ENCODE results near the gene LIMD2. TPM values are rescaled to one million over a fixed set of nuclear protein-coding genes. Genes with fewer than 3 reads are reported as not detected.

The LIMD2 gene
- total RNA-seq, 5 donors from 2014 or later (not counting 1 experiment from before 2014, with no cell fraction given) = 534 to 851 (median 767) TPM

DNA sequence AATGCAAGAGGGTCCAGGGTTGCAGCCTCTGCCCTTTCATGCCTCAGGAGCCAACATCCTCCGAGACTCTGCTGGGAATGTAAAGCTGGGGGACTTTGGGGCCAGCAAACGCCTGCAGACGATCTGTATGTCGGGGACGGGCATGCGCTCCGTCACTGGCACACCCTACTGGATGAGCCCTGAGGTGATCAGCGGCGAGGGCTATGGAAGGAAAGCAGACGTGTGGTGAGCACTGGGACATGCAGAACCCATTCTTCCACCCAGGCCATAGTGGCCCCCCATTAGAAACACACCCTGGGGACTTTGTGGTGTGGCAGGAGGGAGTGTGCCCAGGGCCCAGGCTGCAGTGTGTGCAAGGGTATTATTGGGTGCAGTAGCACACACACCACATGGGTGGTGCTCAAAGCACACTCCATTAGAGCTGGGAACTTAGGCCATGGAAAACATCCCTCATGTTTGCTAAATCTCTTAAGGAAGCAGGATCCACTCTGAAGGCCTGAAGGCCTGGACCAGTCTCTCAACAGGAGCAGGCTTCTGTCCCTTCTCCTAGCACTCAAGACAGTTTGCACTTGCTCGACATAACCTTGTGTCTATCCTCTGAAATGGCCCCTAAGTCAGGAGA lies 7.6 kb downstream of the LIMD2 start:
- POLR2A ChIA-PET = interaction anchor here in 1 of 2 donors (1.8 kb wide), 1 partner anchor 11 kb away, joined by 7 read pairs; no protein-coding TSS in a partner anchor
- peaks cover 30 to 45% of the 10 kb centered on the region in 2 experiments for H3K4me1 ChIP-seq (ENCODE audit: control insufficient read depth in 1 of 2, extremely low read depth in 1 of 2, insufficient read depth in 2 of 2, low read length in 2 of 2)

GRCh38 chr17:63689479-63689878 lies 10.4 kb downstream of the LIMD2 start:
- POLR2A ChIA-PET = no interaction called here
- Mint-ChIP-seq H3K27me3 (no peaks in the 10 kb centered on the region), H3K4me3 (no peak overlapping the region), H3K36me3 (peaks cover 48% of the 10 kb centered on the region), H3K27ac (no peak overlapping the region), H3K9me3 (no peaks in the 10 kb centered on the region), H3K4me1 (peaks cover 20 to 24% (median 23%) of the 10 kb centered on the region in 3 donors)
- CTCF ChIA-PET = interaction anchor here (0.5 to 1.0 kb wide), 2 partner anchors 21 to 80 kb away, joined by 3 to 7 read pairs; no protein-coding TSS in a partner anchor
- DNase-seq (no peak), ATAC-seq (replicated peaks in 1 of 4) (no peak)
- Histone ChIP-seq H3K27ac (ENCODE audit: low read length) (no peak overlapping the region), H3K4me1 (ENCODE audit: control insufficient read depth in 1 of 2, extremely low read depth in 1 of 2, insufficient read depth in 2 of 2, low read length in 2 of 2) (peaks cover 4 to 17% of the 10 kb centered on the region in 2 experiments), H3K9me3 (no peaks in the 10 kb centered on the region), H3K4me3 (ENCODE audit: control insufficient read depth in 1 of 2, extremely low read depth in 1 of 2, low read length in 1 of 2) (no peak overlapping the region), H3K27me3 (replicated peaks in 1 of 2; ENCODE audit: control insufficient read depth in 2 of 2, extremely low read depth in 1 of 2, insufficient read depth in 2 of 2, low read length in 1 of 2) (no peaks in the 10 kb centered on the region), H3K36me3 (ENCODE audit: control insufficient read depth in 2 of 2, extremely low read depth in 1 of 2, insufficient read depth in 1 of 2, low read length in 1 of 2) (peaks cover 18 to 84% of the 10 kb centered on the region in 2 donors)
- WGBS (ENCODE audit: insufficient coverage) = 97% methylated on average over 13 of the region's 14 CpGs

More for the DNA sequence above, 7.6 kb downstream of the LIMD2 start:
- no peak overlapping the region for H3K27ac ChIP-seq (ENCODE audit: low read length)
- ATAC-seq (replicated peaks in 1 of 4) = no peak
- Mint-ChIP-seq H3K4me1 (peaks cover 48 to 52% (median 51%) of the 10 kb centered on the region in 3 donors), H3K27me3 (no peaks in the 10 kb centered on the region), H3K27ac (peak overlapping the region; percentile 85 to 99), H3K4me3 (no peak overlapping the region), H3K9me3 (no peaks in the 10 kb centered on the region), H3K36me3 (peaks cover 51% of the 10 kb centered on the region)
- no peaks in the 10 kb centered on the region for H3K27me3 ChIP-seq (replicated peaks in 1 of 2; ENCODE audit: control insufficient read depth in 2 of 2, extremely low read depth in 1 of 2, insufficient read depth in 2 of 2, low read length in 1 of 2)
- H3K4me3 ChIP-seq (ENCODE audit: control insufficient read depth in 1 of 2, extremely low read depth in 1 of 2, low read length in 1 of 2) = no peak overlapping the region
- CTCF ChIA-PET = interaction anchor here in 1 of 2 donors (6.6 kb wide), 1 partner anchor 18 kb away, joined by 70 read pairs; no protein-coding TSS in a partner anchor
- peaks cover 19 to 82% of the 10 kb centered on the region in 2 donors for H3K36me3 ChIP-seq (ENCODE audit: control insufficient read depth in 2 of 2, extremely low read depth in 1 of 2, insufficient read depth in 1 of 2, low read length in 1 of 2)
- WGBS (ENCODE audit: insufficient coverage) = 98% methylated on average over 5 of the region's 11 CpGs
- no peak for DNase-seq
- H3K9me3 ChIP-seq = no peaks in the 10 kb centered on the region

DNA sequence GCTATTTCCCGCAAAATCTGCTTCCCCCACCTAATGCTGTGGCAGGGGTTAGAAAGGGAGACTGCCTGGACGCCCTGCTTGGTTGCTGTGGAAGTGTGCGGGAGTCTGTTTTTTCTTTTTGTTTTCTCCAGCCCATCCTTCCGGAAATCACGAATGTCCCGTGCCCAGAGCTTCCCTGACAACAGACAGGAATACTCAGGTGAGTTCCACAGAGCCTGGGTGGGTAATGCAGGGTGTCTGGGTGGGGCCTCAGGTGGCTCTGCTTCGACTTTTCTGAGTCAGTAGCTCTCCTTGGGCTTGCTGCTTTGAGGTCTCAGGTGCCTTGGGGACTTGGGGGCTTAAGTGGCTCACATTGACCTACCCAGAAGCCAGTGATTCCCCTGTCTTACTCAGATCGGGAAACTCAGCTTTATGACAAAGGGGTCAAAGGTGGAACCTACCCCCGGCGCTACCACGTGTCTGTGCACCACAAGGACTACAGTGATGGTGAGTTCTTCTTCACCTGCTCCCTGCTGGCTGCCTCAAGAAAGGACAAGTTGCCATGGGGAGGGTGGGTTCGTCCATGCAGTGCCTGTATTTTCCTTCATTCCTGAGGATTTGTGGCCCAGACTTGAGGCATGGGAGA lies 11.4 kb downstream of the LIMD2 start:
- WGBS (ENCODE audit: insufficient coverage) = 83% methylated on average over 8 of the region's 12 CpGs
- Mint-ChIP-seq H3K27me3 (no peaks in the 10 kb centered on the region), H3K4me1 (peaks cover 10 to 14% (median 13%) of the 10 kb centered on the region in 3 donors), H3K4me3 (no peak overlapping the region), H3K9me3 (no peaks in the 10 kb centered on the region), H3K27ac (peak overlapping the region in 1 of 2 donors; percentile 64), H3K36me3 (peaks cover 43% of the 10 kb centered on the region)
- CTCF ChIA-PET = no interaction called here
- Histone ChIP-seq H3K27me3 (replicated peaks in 1 of 2; ENCODE audit: control insufficient read depth in 2 of 2, extremely low read depth in 1 of 2, insufficient read depth in 2 of 2, low read length in 1 of 2) (no peaks in the 10 kb centered on the region), H3K4me3 (ENCODE audit: control insufficient read depth in 1 of 2, extremely low read depth in 1 of 2, low read length in 1 of 2) (no peak overlapping the region), H3K27ac (ENCODE audit: low read length) (no peak overlapping the region), H3K36me3 (ENCODE audit: control insufficient read depth in 2 of 2, extremely low read depth in 1 of 2, insufficient read depth in 1 of 2, low read length in 1 of 2) (peaks cover 12 to 84% of the 10 kb centered on the region in 2 donors), H3K9me3 (no peaks in the 10 kb centered on the region), H3K4me1 (ENCODE audit: control insufficient read depth in 1 of 2, extremely low read depth in 1 of 2, insufficient read depth in 2 of 2, low read length in 2 of 2) (peaks cover 0 to 7% of the 10 kb centered on the region in 2 experiments)
- no peak for ATAC-seq (replicated peaks in 1 of 4)
- POLR2A ChIA-PET = no interaction called here
- no peak for DNase-seq

- Histone ChIP-seq H3K9me3 (no peaks in the 10 kb centered on the region), H3K4me3 (ENCODE audit: control insufficient read depth in 1 of 2, extremely low read depth in 1 of 2, low read length in 1 of 2) (no peak overlapping the region), H3K27me3 (replicated peaks in 1 of 2; ENCODE audit: control insufficient read depth in 2 of 2, extremely low read depth in 1 of 2, insufficient read depth in 2 of 2, low read length in 1 of 2) (no peaks in the 10 kb centered on the region), H3K4me1 (ENCODE audit: control insufficient read depth in 1 of 2, extremely low read depth in 1 of 2, insufficient read depth in 2 of 2, low read length in 2 of 2) (no peaks in the 10 kb centered on the region), H3K27ac (ENCODE audit: low read length) (no peak overlapping the region), H3K36me3 (ENCODE audit: control insufficient read depth in 2 of 2, extremely low read depth in 1 of 2, insufficient read depth in 1 of 2, low read length in 1 of 2) (peaks cover 15 to 86% of the 10 kb centered on the region in 2 donors)
- Mint-ChIP-seq H3K27me3 (no peaks in the 10 kb centered on the region), H3K27ac (peak overlapping the region; percentile 46 to 62), H3K9me3 (no peaks in the 10 kb centered on the region), H3K36me3 (peaks cover 51% of the 10 kb centered on the region), H3K4me3 (no peak overlapping the region), H3K4me1 (peaks cover 0 to 2% (median 0%) of the 10 kb centered on the region in 3 donors)
- 100% methylated on average over 1 of the region's 3 CpGs for WGBS (ENCODE audit: insufficient coverage)
- ChIA-PET POLR2A (no interaction called here), CTCF (interaction anchor here in 1 of 2 donors (0.6 kb wide), 1 partner anchor 84 kb away, joined by 4 read pairs; no protein-coding TSS in a partner anchor)
- ATAC-seq (replicated peaks in 1 of 4) = no peak
- DNase-seq = no peak
Observed at GRCh38 chr17:63686138-63686685, 13.7 kb downstream of the LIMD2 start.

DNA sequence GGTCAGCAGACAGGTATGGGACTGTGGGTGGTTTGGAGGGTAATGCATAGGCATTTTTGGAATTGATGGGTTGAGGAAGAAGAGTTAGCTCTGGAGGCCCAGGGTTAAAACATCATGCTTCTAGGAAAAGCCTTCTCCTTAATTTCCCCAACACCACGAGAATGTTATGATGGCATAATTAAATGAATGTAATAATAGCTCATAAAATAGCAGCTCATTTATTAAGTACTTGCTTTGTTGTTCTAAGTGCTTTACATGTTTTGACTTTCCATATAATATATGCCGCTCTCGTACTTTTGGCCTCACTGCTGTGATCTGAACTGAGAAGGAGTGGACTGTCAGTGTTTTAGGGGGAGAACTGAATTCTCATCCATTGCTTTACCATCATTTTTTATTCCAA lies 14.3 kb downstream of the LIMD2 start:
- POLR2A ChIA-PET = no interaction called here
- Histone ChIP-seq H3K27ac (ENCODE audit: low read length) (no peak overlapping the region), H3K4me3 (ENCODE audit: control insufficient read depth in 1 of 2, extremely low read depth in 1 of 2, low read length in 1 of 2) (no peak overlapping the region), H3K9me3 (no peaks in the 10 kb centered on the region), H3K4me1 (ENCODE audit: control insufficient read depth in 1 of 2, extremely low read depth in 1 of 2, insufficient read depth in 2 of 2, low read length in 2 of 2) (no peaks in the 10 kb centered on the region), H3K27me3 (replicated peaks in 1 of 2; ENCODE audit: control insufficient read depth in 2 of 2, extremely low read depth in 1 of 2, insufficient read depth in 2 of 2, low read length in 1 of 2) (no peaks in the 10 kb centered on the region), H3K36me3 (ENCODE audit: control insufficient read depth in 2 of 2, extremely low read depth in 1 of 2, insufficient read depth in 1 of 2, low read length in 1 of 2) (peaks cover 10 to 84% of the 10 kb centered on the region in 2 donors)
- no peak for ATAC-seq (replicated peaks in 1 of 4)
- no peak for DNase-seq
- peaks cover 50% of the 10 kb centered on the region for H3K36me3 Mint-ChIP-seq
- peak overlapping the region; percentile 44 to 62 for H3K27ac Mint-ChIP-seq
- CTCF ChIA-PET = interaction anchor here in 1 of 2 donors (1.1 kb wide), 1 partner anchor 24 kb away, joined by 3 read pairs; no protein-coding TSS in a partner anchor
- no peak overlapping the region for H3K4me3 Mint-ChIP-seq
- H3K27me3 Mint-ChIP-seq = no peaks in the 10 kb centered on the region
- WGBS (ENCODE audit: insufficient coverage) = no CpG with 5 or more reads among the region's 3 CpGs
- H3K9me3 Mint-ChIP-seq = no peaks in the 10 kb centered on the region
- peaks cover 0 to 1% (median 1%) of the 10 kb centered on the region in 3 donors for H3K4me1 Mint-ChIP-seq

GRCh38 chr17:63685041-63685440 lies 14.9 kb downstream of the LIMD2 start:
- peaks cover 49% of the 10 kb centered on the region for H3K36me3 Mint-ChIP-seq
- POLR2A ChIA-PET = interaction anchor here in 1 of 2 donors (0.6 kb wide), 1 partner anchor 65 kb away, joined by 3 read pairs; no protein-coding TSS in a partner anchor
- peak overlapping the region in 1 of 2 donors; percentile 16 for H3K27ac Mint-ChIP-seq
- Histone ChIP-seq H3K27me3 (replicated peaks in 1 of 2; ENCODE audit: control insufficient read depth in 2 of 2, extremely low read depth in 1 of 2, insufficient read depth in 2 of 2, low read length in 1 of 2) (no peaks in the 10 kb centered on the region), H3K27ac (ENCODE audit: low read length) (no peak overlapping the region), H3K36me3 (ENCODE audit: control insufficient read depth in 2 of 2, extremely low read depth in 1 of 2, insufficient read depth in 1 of 2, low read length in 1 of 2) (peaks cover 8 to 84% of the 10 kb centered on the region in 2 donors), H3K9me3 (no peaks in the 10 kb centered on the region), H3K4me3 (ENCODE audit: control insufficient read depth in 1 of 2, extremely low read depth in 1 of 2, low read length in 1 of 2) (no peak overlapping the region), H3K4me1 (ENCODE audit: control insufficient read depth in 1 of 2, extremely low read depth in 1 of 2, insufficient read depth in 2 of 2, low read length in 2 of 2) (no peaks in the 10 kb centered on the region)
- WGBS (ENCODE audit: insufficient coverage) = 100% methylated on average over 1 of the region's 2 CpGs
- DNase-seq = no peak
- H3K4me3 Mint-ChIP-seq = no peak overlapping the region
- no peak for ATAC-seq (replicated peaks in 1 of 4)
- H3K27me3 Mint-ChIP-seq = no peaks in the 10 kb centered on the region
- peaks cover 0 to 4% (median 1%) of the 10 kb centered on the region in 3 donors for H3K4me1 Mint-ChIP-seq
- H3K9me3 Mint-ChIP-seq = no peaks in the 10 kb centered on the region
- CTCF ChIA-PET = interaction anchor here in 1 of 2 donors (1.1 kb wide), 1 partner anchor 25 kb away, joined by 3 read pairs; no protein-coding TSS in a partner anchor

Measured in T-cell (primary cell).